ENCODE results near the gene OR4D1.

OR4D1 gene

DNA sequence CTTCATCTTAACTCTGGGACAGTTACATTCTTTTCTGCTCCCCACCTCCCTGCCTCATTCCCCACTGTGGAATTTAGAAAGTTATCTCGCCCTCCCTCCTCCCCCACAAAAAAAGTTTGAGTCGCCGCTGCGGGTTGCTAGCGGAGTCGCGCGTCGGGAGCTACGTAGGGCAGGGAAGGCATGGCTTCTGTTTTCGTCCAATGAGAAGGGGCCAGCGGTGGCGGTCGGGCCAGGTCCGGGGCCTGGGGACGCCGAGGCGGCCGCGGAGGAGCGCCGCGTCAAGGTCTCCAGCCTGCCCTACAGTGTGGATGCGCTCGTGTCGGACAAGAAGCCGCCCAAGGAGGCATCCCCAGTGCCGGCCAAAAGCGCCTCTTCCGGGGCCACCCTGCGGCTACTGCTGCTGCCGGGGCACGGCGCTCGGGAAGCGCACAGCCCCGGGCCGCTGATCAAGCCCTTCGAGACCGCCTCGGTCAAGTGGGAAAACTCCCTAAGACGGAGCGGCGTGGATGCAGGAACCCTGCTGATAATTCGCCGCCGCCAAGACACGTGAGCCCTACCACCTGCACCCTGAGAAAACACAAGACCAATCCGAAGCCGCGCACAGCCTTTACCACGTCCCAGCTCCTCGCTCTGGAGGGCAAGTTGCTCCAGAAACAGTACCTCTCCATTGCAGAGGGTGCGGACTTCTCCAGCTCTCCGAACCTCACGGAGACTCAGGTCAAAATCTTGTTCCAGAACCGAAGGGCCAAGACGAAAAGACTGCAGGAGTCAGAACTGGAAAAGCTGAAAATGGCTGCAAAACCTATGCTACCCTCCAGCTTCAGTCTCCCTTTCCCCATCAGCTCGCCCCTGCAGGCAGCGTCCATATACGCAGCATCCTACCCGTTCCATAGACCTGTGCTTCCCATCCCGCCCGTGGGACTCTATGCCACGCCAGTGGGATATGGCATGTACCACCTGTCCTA is 8.9 kb downstream of the OR4D1 start:
- DNase-seq = peak; percentile 63

DNA sequence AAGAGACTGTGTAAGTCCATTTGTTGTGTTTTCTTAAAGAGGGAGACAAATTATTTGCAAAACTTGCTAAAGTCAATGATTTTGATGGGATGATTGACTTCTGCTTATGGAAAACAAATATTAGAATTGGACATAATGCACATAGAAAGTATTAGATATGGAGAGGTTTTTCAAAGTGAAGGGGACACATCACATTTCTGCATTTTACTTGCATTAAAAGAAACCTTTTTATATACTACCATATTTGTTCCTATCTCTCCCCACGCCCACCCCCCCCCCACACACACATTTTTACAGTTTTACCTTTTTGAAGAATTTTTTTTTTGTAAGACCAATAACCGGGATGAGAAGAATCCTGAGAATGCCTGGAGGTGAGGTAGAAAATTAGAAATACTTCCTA is 10.0 kb downstream of the OR4D1 start:
- no peak for DNase-seq

GRCh38 chr17:58161566-58161965 is 13.4 kb downstream of the OR4D1 start:
- no peak for DNase-seq

DNA sequence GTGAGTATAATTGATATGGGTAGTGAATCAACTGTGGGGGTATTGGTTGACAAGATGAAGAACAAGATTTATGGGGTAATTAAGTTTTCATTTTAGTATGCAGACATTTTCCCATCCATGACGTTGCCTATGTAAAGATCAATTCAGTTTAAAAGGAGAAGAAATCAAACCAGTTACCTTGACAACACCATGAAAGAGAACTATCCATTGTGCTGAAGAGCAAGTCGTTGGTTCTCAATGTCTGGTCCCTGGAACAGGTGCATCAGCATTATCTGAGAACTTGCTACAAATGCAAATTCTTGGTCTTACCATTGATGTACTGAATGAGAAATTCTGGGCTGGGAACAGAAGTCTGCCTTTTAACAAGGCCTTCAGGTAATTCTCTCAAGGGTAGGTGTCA is 17.8 kb downstream of the OR4D1 start:
- no peak for DNase-seq

- DNase-seq = no peak
These were observed 18.5 kb downstream of the OR4D1 start, which contains the start of gene OR4D2 for GRCh38 chr17:58166682-58167081. Gene OR4D2, plus strand, starts transcription at chr17:58166982. Its CDS starts 2,674 bp downstream, at chr17:58169656.

DNA sequence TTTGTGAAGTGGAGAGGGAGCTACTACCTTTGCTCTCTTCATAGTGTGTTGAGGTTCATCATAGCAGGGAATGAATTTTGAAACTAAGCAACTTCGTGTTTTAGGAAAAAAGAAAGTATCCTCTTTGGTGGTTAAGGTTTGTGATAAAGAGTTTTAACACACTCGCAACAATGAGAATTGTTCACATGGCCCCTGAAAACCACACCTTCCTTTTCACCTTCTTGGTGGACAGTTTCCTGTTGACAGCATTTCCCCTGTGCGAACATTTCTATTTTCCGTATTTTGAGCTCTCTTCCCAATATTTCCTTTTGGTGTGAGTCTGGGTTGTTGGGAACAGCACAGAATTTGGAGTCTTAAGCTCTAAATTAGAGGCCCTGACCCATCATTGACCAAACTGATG is 22.4 kb downstream of the OR4D1 start:
- DNase-seq = no peak

DNA sequence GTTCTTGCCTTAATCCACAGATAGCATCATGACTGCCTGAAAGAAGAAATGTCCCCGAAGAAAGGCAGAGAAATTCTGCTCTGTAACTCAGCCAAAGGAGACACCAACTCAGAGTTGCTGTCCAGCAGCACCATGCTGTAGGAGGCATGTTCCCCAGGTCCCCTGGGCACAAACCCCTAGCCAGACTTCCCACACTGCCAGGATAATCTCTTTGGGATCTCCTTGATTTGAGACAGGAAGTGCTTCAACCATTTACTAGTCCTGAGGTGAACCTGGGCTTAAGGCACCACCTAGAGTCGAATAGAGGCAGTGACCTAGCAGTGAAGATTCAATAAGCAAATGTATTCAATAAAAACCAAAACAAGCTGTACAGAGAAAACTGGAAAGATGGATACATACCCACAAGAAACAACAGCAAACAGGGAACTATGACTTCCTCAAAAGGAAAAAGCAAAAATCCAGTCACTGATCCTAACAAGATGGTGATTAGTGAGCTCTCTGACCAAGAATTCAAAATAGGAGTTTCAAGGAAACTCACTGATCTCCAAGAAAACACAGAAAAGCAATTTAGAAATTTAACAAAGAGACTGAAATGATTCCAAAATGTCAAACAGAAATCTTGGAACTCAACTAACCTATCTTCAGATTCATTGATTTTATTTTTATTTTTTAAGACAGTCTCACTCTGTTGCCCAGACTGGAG is 24.3 kb downstream of the OR4D1 start:
- DNase-seq = peak; percentile 62

- DNase-seq = no peak
These were observed 26.7 kb downstream of the OR4D1 start for GRCh38 chr17:58174871-58175270.

DNA sequence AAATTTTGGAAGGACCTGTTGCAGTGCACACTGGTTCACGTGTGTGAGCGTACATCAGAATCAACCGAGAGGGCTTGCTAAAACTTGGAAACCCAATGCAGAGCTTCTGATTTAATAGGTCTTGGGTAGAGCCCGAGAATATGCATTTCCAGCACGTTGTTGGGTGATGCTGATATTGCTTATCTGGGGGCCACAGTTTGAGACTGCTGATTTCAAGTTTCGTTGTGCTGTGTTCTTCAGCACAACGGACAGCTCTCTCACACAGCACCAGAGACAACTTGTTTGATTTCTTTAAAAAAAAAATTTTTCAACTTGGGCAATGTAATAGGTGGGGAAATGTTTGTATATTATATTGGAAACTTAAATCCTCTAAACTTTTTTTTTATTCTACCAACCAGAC is 28.0 kb downstream of the OR4D1 start:
- DNase-seq = no peak

GRCh38 chr17:58181796-58182195 is 33.6 kb downstream of the OR4D1 start:
- DNase-seq = no peak

DNA sequence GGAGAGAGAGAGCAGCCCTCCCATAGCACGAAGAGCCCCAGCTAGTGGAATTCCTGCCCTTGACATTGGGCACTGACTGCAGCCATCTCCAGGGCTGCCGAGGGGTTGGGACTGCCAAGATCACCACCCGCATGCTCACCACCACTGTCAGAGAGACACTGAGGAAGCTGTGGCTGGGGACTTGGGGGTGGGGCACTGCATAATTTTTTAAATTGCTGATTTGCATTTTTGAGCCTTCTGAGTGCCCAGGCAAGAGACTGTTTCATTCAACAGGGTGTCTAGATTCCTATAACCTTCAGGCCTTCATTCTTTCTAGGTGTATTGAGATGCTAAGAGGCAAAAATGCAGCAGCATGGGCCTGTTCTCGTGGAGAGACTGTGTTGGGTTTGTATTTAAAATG is 35.3 kb downstream of the OR4D1 start:
- no peak for DNase-seq

- DNase-seq = no peak
These were observed 36.3 kb downstream of the OR4D1 start for GRCh38 chr17:58184308-58184985.

- no peak for DNase-seq
These were observed 37.0 kb downstream of the OR4D1 start for GRCh38 chr17:58184986-58185761.

DNA sequence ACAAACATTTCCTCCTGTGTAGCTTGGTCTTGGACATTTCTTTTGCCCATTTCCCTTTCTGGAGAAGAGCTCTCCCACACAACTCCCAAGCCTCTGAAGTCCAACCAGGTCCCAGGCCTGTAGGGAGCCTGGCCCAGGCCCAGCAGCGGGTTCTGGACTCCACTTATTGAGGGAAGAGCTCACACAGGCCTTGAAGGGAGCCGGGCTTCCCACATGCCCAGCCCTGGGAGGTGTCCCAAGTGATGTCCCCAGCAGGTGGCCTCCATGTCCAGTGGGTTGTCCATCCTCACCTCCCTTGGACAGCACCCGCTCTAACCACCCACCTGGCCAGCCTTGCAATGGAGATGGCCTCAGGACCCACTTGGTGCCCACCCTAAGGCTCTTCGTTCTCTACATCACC is 38.4 kb downstream of the OR4D1 start:
- no peak for DNase-seq

GRCh38 chr17:58187063-58187462 is 38.9 kb downstream of the OR4D1 start:
- DNase-seq = no peak

DNA sequence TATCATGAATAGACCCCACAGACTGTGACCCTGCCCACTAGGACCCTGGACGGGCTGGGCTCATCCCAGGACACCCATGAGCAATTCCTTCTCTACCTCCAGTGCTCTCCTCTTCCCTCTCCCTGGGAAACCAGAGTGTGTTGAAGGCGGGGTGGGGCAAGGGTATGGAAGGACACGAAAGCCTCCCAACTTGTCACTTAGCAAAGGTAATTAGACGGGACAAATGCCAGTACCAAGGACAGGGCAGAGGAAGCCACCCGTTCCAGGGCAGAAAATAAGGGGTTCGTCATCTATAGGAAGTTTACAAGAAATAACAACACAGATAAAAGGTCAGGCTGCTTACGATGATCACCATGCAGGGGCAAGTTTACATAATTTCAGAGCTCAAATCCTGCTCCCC is 39.5 kb downstream of the OR4D1 start:
- no peak for DNase-seq

DNA sequence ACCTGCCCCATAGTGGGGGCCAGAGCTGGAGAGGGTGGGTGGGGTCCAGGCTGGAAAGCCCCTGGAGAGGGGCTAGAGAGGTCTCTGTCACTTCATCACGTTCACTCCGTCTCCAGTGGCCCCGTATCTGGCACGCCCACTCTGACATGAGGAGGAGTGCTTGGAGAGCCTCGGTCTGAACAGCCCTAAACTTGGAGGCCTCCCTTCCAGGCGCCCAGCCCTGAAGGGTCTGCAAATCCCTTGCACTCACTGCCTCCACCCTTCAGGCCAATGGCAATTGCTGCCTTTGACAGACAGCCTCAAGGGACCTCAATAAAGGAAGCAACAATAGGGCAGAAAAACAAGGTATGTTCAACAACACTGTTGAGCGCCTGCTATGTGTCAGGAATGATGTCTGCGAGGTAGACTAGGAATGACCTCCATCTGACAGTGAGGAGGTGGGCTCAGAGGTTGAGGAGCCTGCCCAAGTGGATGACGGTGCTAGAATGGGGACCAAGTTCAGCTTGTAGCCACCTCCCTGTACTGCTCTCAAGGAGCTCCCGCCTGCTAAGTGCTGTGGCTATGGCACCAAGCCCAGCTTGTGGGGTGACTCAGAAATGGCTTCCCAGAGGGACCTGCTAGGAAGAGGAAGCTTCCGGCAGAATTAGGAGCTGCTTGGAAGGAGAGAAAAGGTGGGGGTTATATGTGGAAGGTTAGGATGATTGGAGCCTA is 41.4 kb downstream of the OR4D1 start:
- no peak for DNase-seq

DNA sequence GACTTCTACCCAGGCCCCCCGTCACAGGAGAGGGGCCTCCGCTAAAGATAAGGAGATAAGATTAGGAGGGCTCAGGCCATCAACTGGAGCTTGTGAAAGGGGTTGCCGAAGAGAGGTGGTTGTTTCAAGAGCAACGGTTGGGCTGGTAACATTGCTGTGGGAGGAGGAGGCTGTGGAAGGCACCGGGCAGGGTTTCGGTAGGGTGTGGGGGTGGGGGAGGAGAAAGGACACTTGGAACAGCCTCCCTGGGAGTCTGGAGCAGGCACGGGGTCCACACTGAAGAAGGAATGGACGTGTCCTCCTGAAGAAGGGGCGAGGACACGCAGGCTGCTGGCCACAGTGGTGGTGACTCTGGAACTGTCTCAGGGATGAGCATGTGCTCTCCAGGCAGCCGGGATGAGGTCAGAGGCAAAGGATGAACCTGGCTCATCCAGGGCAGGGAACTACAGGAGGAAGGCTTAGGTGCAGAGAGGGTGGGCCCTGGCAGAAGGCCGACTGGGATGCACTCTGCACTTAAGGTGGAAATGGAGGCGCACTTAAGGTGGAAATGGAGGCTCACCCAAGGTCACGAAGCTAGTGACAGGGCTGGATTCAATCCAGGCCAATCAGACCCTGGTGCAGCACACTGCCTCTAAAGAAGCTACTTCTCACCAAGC is 43.2 kb downstream of the OR4D1 start:
- no peak for DNase-seq

DNA sequence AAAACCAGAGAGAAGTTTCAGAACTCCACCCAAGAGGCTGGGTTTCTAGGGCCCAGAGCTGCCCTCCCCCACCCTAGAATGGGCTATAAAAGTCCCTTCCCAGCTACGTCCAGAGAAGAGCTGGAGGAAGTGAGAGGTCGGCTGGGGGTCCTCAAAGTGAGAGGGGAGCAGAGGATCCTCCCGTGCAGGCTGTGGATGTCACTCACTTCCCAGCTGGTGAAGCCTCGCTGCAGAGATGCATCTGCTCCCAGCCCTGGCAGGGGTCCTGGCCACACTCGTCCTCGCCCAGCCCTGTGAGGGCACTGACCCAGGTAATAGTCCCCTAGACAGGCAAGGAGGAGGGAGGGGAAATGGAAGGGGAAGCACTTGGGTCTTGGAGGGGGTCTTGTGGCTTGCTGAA is 44.4 kb downstream of the OR4D1 start, which contains the start of gene EPX:
Gene EPX, plus strand, starts transcription at position 115 of the 400 bp plus-strand sequence. Its CDS starts 121 bp downstream, at position 236.
- DNase-seq = no peak

- DNase-seq = no peak
These were observed 45.6 kb downstream of the OR4D1 start for GRCh38 chr17:58193641-58194255.
